Hematopoietic multipotent progenitor cell treated with erythropoietin and hydrocortisone succinate and interleukin-3 and kit ligand, for 15 days (in vitro differentiated cells): ENCODE results near the gene CERT1.
"Not testable (repeated sequence)": the region's sequence is repeated elsewhere in the genome, so short reads cannot be mapped to it uniquely, and the experiment has no call there.

Source experiments
- DNase-seq: peaks from one replicate; pipeline ENCODE4 v3.0.0-alpha.2; 2015; ENCODE audit warnings: low spot score

The CERT1 gene

GRCh38 chr5:75524071-75524470, 12.6 kb upstream of the CERT1 start:
- DNase-seq: no peak

GRCh38 chr5:75523275-75523674, 11.8 kb upstream of the CERT1 start:
- DNase-seq: no peak

- DNase-seq: no peak
These were observed 11.1 kb upstream of the CERT1 start for GRCh38 chr5:75522542-75522941.

- DNase-seq: no peak
These were observed 10.6 kb upstream of the CERT1 start for GRCh38 chr5:75522025-75522424.

- DNase-seq: no peak
These were observed 9.8 kb upstream of the CERT1 start for GRCh38 chr5:75521195-75521594.

- no peak for DNase-seq
These were observed 8.3 kb upstream of the CERT1 start for GRCh38 chr5:75519761-75520160.

GRCh38 chr5:75514323-75514722, 2.9 kb upstream of the CERT1 start:
- DNase-seq: no peak

GRCh38 chr5:75513841-75514240, 2.4 kb upstream of the CERT1 start:
- DNase-seq: no peak

GRCh38 chr5:75512383-75513074, 1.1 kb upstream of the CERT1 start:
- DNase-seq: peak; percentile 19

GRCh38 chr5:75510836-75511434, 494 bp downstream of the CERT1 start:
- DNase-seq: no peak

- peak; percentile 16 for DNase-seq
These were observed 1.0 kb downstream of the CERT1 start for GRCh38 chr5:75510417-75510835.

- DNase-seq: no peak
These were observed 1.5 kb downstream of the CERT1 start for GRCh38 chr5:75509956-75510355.

- DNase-seq: no peak
These were observed 1.9 kb downstream of the CERT1 start for GRCh38 chr5:75509546-75509945.

GRCh38 chr5:75507841-75508240, 3.6 kb downstream of the CERT1 start:
- DNase-seq: no peak

- not testable (repeated sequence) for DNase-seq
These were observed 6.3 kb downstream of the CERT1 start for GRCh38 chr5:75505112-75505511.

GRCh38 chr5:75498875-75499274, 12.6 kb downstream of the CERT1 start:
- not testable (repeated sequence) for DNase-seq

- DNase-seq: no peak
These were observed 13.1 kb downstream of the CERT1 start for GRCh38 chr5:75498208-75498777.

GRCh38 chr5:75496026-75496425, 15.4 kb downstream of the CERT1 start:
- DNase-seq: no peak

- no peak for DNase-seq
These were observed 19.8 kb downstream of the CERT1 start for GRCh38 chr5:75491621-75492020.

GRCh38 chr5:75489847-75490246, 21.6 kb downstream of the CERT1 start:
- not testable (repeated sequence) for DNase-seq

GRCh38 chr5:75484605-75485004, 26.8 kb downstream of the CERT1 start:
- DNase-seq: no peak

- no peak for DNase-seq
These were observed 28.9 kb downstream of the CERT1 start for GRCh38 chr5:75482482-75482881.

- no peak for DNase-seq
These were observed 30.4 kb downstream of the CERT1 start for GRCh38 chr5:75481024-75481423.

GRCh38 chr5:75475364-75475763, 36.1 kb downstream of the CERT1 start:
- no peak for DNase-seq
